ENCODE results near the gene MBTD1.
"Not testable (repeated sequence)": the region's sequence is repeated elsewhere in the genome, so short reads cannot be mapped to it uniquely, and the experiment has no call there.

MBTD1 gene

DNA sequence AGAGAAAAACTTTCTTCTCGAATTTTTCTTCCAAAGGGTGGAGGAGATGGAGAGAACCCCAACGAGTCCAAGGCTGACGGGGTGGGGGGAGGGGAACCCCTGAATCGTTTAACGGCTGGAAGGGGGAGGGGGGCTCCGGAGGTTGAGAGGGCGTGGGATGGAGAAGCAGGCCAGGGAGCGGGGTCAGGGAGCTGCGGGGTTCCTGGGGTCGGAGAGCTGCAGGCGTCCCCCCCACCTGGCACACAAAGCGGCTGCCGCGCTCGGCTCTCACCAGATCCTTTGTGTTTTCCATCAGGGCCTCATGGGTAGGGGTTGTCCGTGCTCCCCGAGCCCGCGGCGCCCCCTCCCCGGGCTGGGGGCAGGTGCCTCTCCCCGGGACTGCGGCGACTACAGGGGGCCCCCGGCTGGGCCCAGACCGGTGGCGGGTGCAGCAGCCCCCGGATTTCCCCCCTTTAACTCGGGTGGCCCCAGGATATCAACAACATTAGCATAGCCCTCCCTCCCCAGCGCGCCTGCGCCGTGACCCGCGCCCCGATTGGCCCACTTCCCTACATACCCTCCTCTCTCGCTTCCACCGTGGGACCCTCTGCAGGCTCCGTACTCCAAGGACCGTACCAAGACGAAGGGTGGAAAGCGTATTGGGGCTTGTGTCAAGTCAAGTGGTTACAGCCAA, at the start of gene MBTD1:
MBTD1 (minus strand) TSS at position 486 of the 673 bp plus-strand sequence. CDS start 34,888 bp downstream, outside the sequence.
- peak; percentile 86 to 92 (median 88) for DNase-seq (ENCODE audit: low read depth in 3 of 3)

- no peak for DNase-seq (ENCODE audit: low read depth in 3 of 3)
Observed at GRCh38 chr17:51305182-51305581, 45.3 kb upstream of the MBTD1 start.

- DNase-seq (ENCODE audit: low read depth in 3 of 3): no peak
Observed at GRCh38 chr17:51299859-51300258, 40.0 kb upstream of the MBTD1 start.

- DNase-seq (ENCODE audit: low read depth in 3 of 3): no peak
Observed at GRCh38 chr17:51298508-51299371, 38.9 kb upstream of the MBTD1 start.

- DNase-seq (ENCODE audit: low read depth in 3 of 3): not testable (repeated sequence)
Observed at GRCh38 chr17:51294338-51294737, 34.5 kb upstream of the MBTD1 start.

GRCh38 chr17:51289696-51290111, 29.9 kb upstream of the MBTD1 start:
- DNase-seq (ENCODE audit: low read depth in 3 of 3): no peak

DNA sequence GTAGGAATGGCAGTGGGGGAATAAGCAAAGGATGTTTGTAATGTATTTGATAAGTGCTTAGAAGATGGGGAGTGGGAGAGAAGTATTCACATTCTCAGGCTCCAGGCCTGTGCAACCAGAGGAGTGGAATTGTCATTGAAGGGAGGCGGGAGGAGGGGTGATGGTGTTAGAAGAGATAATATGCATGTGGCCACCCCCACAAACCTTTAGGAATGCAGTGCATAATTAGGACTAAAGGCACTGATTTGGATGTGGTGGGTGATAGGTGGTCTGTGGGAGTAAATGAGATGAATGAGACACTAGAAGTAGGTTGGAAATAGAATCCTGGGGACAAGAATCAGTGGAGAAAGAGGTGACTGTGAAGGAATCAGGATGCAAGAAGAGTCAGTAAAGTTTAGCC, 27.6 kb upstream of the MBTD1 start:
- no peak for DNase-seq (ENCODE audit: low read depth in 3 of 3)

- DNase-seq (ENCODE audit: low read depth in 3 of 3): no peak
Observed at GRCh38 chr17:51279183-51279582, 19.3 kb upstream of the MBTD1 start.

DNA sequence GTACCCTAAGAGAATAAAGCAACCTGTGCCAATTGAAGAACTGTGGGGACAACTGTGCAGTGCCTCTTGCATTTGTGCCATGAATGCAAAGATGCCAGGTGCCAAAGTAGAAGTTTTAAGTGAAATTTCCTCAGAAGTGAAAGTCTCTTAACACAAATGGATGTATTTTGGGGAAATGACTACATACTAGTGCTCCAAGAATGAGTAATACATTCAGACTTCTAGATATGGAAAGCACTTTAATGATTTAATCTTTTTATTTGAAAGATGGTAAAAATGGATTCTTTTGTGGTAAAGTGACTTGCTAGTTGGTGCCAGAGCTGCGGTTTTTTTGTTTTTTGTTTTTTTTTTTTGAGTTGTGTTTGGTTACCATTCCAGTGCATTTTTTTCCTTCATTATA, 15.5 kb upstream of the MBTD1 start:
- no peak for DNase-seq (ENCODE audit: low read depth in 3 of 3)

GRCh38 chr17:51272812-51273211, 13.0 kb upstream of the MBTD1 start:
- DNase-seq (ENCODE audit: low read depth in 3 of 3): no peak

GRCh38 chr17:51270636-51271035, 10.8 kb upstream of the MBTD1 start:
- DNase-seq (ENCODE audit: low read depth in 3 of 3): no peak

- DNase-seq (ENCODE audit: low read depth in 3 of 3): no peak
Observed at GRCh38 chr17:51269991-51270390, 10.1 kb upstream of the MBTD1 start.

DNA sequence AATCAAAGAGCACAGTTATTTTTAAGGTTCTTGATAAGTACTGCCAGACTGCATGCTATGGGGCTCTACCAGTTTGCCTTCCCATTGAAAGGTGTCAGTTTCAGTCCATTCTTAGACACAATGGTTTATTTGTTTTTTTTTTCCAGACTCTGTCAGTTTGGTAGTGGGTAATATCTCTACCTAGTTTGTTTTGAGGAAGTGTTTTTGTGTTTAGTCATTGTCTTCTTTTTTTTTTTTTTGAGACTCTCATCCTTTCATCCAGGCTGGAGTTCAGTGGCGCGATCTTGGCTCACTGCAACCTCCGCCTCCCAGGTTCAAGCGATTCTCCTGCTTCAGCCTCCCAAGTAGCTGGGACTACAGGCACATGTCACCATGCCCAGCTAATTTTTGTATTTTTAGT, 4.6 kb upstream of the MBTD1 start:
- DNase-seq (ENCODE audit: low read depth in 3 of 3): not testable (repeated sequence)

DNA sequence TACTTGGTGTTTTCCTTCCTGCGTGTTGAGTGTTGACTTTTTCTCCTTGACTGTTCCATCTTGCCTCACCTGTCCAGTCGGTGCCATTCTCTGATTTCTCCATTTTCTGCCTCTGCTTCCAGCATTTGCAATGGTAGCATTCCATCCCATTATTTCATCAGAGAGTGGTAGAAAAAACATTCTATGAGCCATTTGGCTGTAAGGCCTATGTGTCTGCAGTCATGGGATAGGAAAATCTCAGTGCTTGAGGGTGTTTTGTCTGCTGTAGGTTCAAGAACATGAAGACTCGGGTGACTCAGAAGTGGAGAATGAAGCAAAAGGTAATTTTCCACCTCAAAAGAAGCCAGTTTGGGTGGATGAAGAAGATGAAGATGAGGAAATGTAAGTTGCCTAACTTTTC, 3.2 kb upstream of the MBTD1 start:
- DNase-seq (ENCODE audit: low read depth in 3 of 3): no peak

DNA sequence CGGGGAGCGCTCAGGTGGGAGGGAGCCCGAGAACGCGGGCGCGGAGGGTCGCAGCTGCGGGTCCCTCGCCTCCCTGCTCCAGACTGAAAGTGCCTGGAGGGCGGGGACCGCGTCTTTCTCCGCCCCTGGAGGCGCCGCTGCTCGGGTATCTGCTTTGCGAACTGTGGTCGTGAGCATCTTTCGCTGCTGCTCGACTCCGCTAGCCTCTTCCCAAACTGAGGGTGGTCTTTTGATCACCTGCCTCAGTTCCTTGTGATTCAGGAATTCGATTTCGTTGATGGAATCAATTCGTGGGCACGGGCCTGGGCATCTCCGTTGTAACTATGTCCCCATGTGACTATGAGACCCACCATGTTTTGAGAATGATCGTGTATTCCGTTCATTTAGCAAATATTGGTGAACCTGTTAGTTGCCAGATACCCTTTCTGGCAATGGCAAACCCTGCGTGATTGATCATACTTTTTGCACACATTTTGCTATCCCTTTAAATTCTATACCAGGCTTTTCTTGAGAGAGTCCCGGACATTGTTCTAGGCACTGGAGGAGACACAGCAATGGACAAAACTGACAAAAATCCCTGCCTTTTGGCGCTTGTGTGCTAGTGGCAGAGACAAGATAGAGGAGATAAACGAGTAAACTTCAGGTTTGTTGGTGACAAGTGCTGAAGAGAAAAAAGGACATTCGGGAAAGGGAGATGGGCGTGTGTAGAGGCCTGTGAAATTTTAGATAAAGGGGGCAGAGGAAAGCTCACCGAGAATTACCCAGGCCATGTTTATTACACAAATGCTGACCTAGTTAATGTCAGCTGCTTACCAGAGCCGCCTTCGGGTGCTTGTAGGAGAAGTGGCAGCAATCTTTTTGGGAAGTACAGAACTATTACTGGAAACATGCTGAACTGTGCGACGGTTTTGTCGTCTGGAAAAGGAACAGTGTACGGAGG, 1.4 kb upstream of the MBTD1 start:
- no peak for DNase-seq (ENCODE audit: low read depth in 3 of 3)

GRCh38 chr17:51260237-51261023, 581 bp upstream of the MBTD1 start, which contains the start of gene UTP18:
Gene UTP18, plus strand, starts transcription at chr17:51260546. Its CDS starts 39 bp downstream, at chr17:51260585.
- peak; percentile 89 to 94 (median 91) for DNase-seq (ENCODE audit: low read depth in 3 of 3)

- DNase-seq (ENCODE audit: low read depth in 3 of 3): no peak
Observed at GRCh38 chr17:51258756-51259563, 889 bp downstream of the MBTD1 start.

DNA sequence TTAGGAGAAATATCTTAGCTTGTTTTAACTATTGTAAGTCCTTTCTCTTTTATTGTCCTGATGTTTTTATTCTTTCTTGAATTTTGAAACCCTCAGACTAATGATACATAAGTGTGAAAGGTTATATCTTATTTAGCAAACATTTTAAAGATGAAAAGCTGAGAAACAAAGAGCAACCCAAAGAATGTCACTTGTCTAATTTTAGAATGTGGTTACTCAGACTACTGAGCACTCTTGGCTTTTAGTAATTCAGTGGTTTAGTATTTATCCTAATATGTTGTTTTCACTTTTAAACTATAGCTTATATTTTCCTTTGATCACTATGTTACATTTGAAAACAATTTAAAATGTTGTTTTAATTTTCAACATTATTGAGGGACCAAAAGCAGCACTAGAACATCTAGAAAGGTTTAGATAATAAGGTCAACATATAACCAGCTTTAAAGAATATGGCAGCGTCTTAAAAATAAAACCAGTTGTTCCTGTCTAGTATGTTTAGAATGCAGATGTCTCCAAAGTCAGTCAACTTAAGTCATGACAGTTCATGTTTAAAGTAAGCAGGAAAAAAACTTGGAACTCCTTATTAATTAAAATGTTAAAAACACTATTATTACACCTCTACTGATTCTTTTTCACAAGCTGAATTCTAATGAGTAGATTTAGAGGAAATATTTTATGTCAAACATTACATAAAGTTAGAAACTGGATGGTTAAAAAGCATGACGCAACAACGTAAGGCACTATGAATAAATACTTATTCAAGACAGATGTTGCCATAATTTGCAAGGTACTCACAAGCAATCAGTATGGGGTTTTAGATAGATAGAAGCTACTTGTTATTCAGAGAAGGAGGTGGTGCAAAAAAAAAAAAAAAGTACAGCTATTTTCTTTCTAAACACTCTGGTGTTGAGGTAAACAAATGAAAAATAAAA, 2.4 kb downstream of the MBTD1 start:
- DNase-seq (ENCODE audit: low read depth in 3 of 3): no peak

- no peak for DNase-seq (ENCODE audit: low read depth in 3 of 3)
Observed at GRCh38 chr17:51256101-51256500, 3.7 kb downstream of the MBTD1 start.

Data from stimulated activated CD4-positive, alpha-beta T cell treated with anti-CD3 and anti-CD28 coated beads, TNF-alpha, amount 100 ng/mL, for 24 hours (primary cell).